ELR (cell line): Measurements from ENCODE around the gene TAF1D.
"Not testable (repeated sequence)": the region's sequence is repeated elsewhere in the genome, so short reads cannot be mapped to it uniquely, and the experiment has no call there.

Source experiments
- DNase-seq: peaks from one replicate; pipeline ENCODE4 v3.0.0-alpha.2; 2015; ENCODE audit warnings: low read depth

TAF1D gene

GRCh38 chr11:93741094-93741881 is at the start of gene TAF1D, which contains the start of gene C11orf54:
TSS of gene TAF1D (minus strand) at chr11:93741495. CDS start at chr11:93739304, 2,191 bp downstream.
TSS of gene C11orf54 (plus strand) at chr11:93741672. CDS start at chr11:93747394, 5,722 bp downstream.
- DNase-seq = peak; percentile 99

- peak; percentile 33 for DNase-seq
These were observed 43.7 kb upstream of the TAF1D start for GRCh38 chr11:93784935-93785360.

- DNase-seq = peak; percentile 96
These were observed 43.0 kb upstream of the TAF1D start, which contains the start of gene MED17 for GRCh38 chr11:93784145-93784934. TSS of gene MED17 (plus strand) at chr11:93784282. CDS start at chr11:93784514, 232 bp downstream.

GRCh38 chr11:93783765-93784144 is 42.5 kb upstream of the TAF1D start:
- DNase-seq = no peak

GRCh38 chr11:93783362-93783761 is 42.1 kb upstream of the TAF1D start:
- peak; percentile 2 for DNase-seq

GRCh38 chr11:93775289-93775688 is 34.0 kb upstream of the TAF1D start:
- peak; percentile 45 for DNase-seq

- DNase-seq = not testable (repeated sequence)
These were observed 33.3 kb upstream of the TAF1D start for GRCh38 chr11:93774560-93774959.

GRCh38 chr11:93773601-93774200 is 32.4 kb upstream of the TAF1D start:
- no peak for DNase-seq

GRCh38 chr11:93773045-93773477 is 31.8 kb upstream of the TAF1D start:
- no peak for DNase-seq

GRCh38 chr11:93772123-93772522 is 30.8 kb upstream of the TAF1D start:
- DNase-seq = no peak

- no peak for DNase-seq
These were observed 28.9 kb upstream of the TAF1D start for GRCh38 chr11:93770160-93770559.

GRCh38 chr11:93767018-93767417 is 25.7 kb upstream of the TAF1D start:
- DNase-seq = no peak

- no peak for DNase-seq
These were observed 25.2 kb upstream of the TAF1D start for GRCh38 chr11:93766504-93766903.

- DNase-seq = no peak
These were observed 24.3 kb upstream of the TAF1D start for GRCh38 chr11:93765551-93765950.

GRCh38 chr11:93761910-93762309 is 20.6 kb upstream of the TAF1D start:
- DNase-seq = no peak

GRCh38 chr11:93759123-93759522 is 17.8 kb upstream of the TAF1D start:
- not testable (repeated sequence) for DNase-seq

- DNase-seq = no peak
These were observed 16.9 kb upstream of the TAF1D start for GRCh38 chr11:93757924-93758865.

GRCh38 chr11:93757301-93757700 is 16.0 kb upstream of the TAF1D start:
- DNase-seq = no peak

- DNase-seq = no peak
These were observed 15.5 kb upstream of the TAF1D start for GRCh38 chr11:93756748-93757147.

- DNase-seq = no peak
These were observed 11.9 kb upstream of the TAF1D start for GRCh38 chr11:93753241-93753640.

- DNase-seq = no peak
These were observed 9.7 kb upstream of the TAF1D start for GRCh38 chr11:93751001-93751400.
